Left lobe of liver (tissue), 1 donor: ENCODE results near the gene HNRNPD. TPM values are rescaled to one million over a fixed set of nuclear protein-coding genes. Genes with fewer than 3 reads are reported as not detected.

Experiments
- total RNA-seq: library from RNA; stranded (reverse); gene quantifications from one replicate; pipeline ENCODE4 v1.2.1, GENCODE V29; 2021
- donor health status: DM: no; HTN: yes; CAD: no.

The HNRNPD gene
- total RNA-seq, 1 donor from 2014 or later = 42.9 TPM

Other genes with a start within 250 kb of the HNRNPD start
- 52.1 TPM for gene HNRNPDL, start 56.5 kb upstream of the HNRNPD start, total RNA-seq
- gene ENOPH1, start 56.6 kb upstream of the HNRNPD start, total RNA-seq = 7.8 TPM
- 8.1 TPM for gene TMEM150C, start 188.0 kb upstream of the HNRNPD start, total RNA-seq